GM12801 (cell line): ENCODE measurements around the gene RDH11.

Experiments used
- CTCF ChIP-seq: IDR thresholded peaks from one replicate; pipeline ENCODE4 v1.5.1; 2011; ENCODE audit warnings: control low read depth; ENCODE audit not compliant: insufficient read length; ENCODE audit errors: extremely low read depth

RDH11 gene

GRCh38 chr14:67697006-67697405, 1.4 kb upstream of the RDH11 start:
- TF ChIP-seq CTCF: no peak

GRCh38 chr14:67694791-67695393, 672 bp downstream of the RDH11 start:
- TF ChIP-seq CTCF: no peak

- no peak for TF ChIP-seq CTCF
These were observed 5.6 kb downstream of the RDH11 start for GRCh38 chr14:67690011-67690410.

- no peak for TF ChIP-seq CTCF
These were observed 11.7 kb downstream of the RDH11 start for GRCh38 chr14:67683842-67684241.

GRCh38 chr14:67680941-67681340, 14.6 kb downstream of the RDH11 start:
- no peak for TF ChIP-seq CTCF

- TF ChIP-seq CTCF: no peak
These were observed 15.4 kb downstream of the RDH11 start for GRCh38 chr14:67680121-67680602.

GRCh38 chr14:67679006-67679405, 16.6 kb downstream of the RDH11 start:
- TF ChIP-seq CTCF: no peak
